Astrocyte (in vitro differentiated cells and primary cell): ENCODE results near the gene PLPPR1. TPM values are rescaled to one million over a fixed set of nuclear protein-coding genes. Genes with fewer than 3 reads are reported as not detected.

Experiments
- DNase-seq: peaks from one replicate; pipeline ENCODE4 v3.0.0-alpha.2; 2010; ENCODE audit warnings: low read depth
- FAIRE-seq: peaks from 2 replicates; lab custom pipeline; 2011; peaks lifted over from hg19 to GRCh38; lab: Jason Lieb, UNC
- H2AFZ ChIP-seq: 2 replicates; pipeline ENCODE4 v1.6.0; 2012; ENCODE audit warnings: low read depth, low read length, inconsistent platforms
- H3K27ac ChIP-seq: 2 replicates; pipeline ENCODE4 v1.5.1; 2011; ENCODE audit warnings: low read depth, low read length, inconsistent platforms
- H3K27me3 ChIP-seq: 2 replicates; pipeline ENCODE4 v1.6.0; 2011; ENCODE audit warnings: low read length, inconsistent platforms; ENCODE audit not compliant: insufficient read depth
- H3K36me3 ChIP-seq: 2 replicates; pipeline ENCODE4 v1.5.1; 2011; ENCODE audit warnings: low read length, inconsistent platforms; ENCODE audit not compliant: insufficient read depth
- H3K4me1 ChIP-seq: 2 replicates; pipeline ENCODE4 v1.5.1; 2011; ENCODE audit warnings: low read length, inconsistent platforms; ENCODE audit not compliant: insufficient read depth
- H3K4me2 ChIP-seq: 2 replicates; pipeline ENCODE4 v1.6.0; 2012; ENCODE audit warnings: low read length, inconsistent platforms
- H3K4me3 ChIP-seq: 2 replicates; pipeline ENCODE4 v1.5.1; 2011; ENCODE audit warnings: low read depth, mild to moderate bottlenecking, low read length, inconsistent platforms; ENCODE audit not compliant: insufficient read depth
- H3K79me2 ChIP-seq: 2 replicates; pipeline ENCODE4 v1.6.0; 2012; ENCODE audit warnings: mild to moderate bottlenecking, low read length, inconsistent platforms; ENCODE audit not compliant: insufficient read depth
- H3K9ac ChIP-seq: 2 replicates; pipeline ENCODE4 v1.6.0; 2012; ENCODE audit warnings: mild to moderate bottlenecking, low read length, inconsistent platforms
- H3K9me3 ChIP-seq: 2 replicates; pipeline ENCODE4 v1.5.1; 2012; ENCODE audit warnings: low read depth, mild to moderate bottlenecking, low read length, inconsistent platforms; ENCODE audit not compliant: insufficient read depth
- H4K20me1 ChIP-seq: 2 replicates; pipeline ENCODE4 v1.6.0; 2012; ENCODE audit warnings: low read length, inconsistent platforms; ENCODE audit not compliant: insufficient read depth
- H3K27ac Mint-ChIP-seq: one replicate; pipeline ENCODE4 v1.8.0; 2021; ENCODE audit warnings: mild to moderate bottlenecking, mixed read lengths; ENCODE audit not compliant: unreplicated experiment
- H3K27me3 Mint-ChIP-seq: one replicate; pipeline ENCODE4 v1.8.0; 2021; ENCODE audit warnings: low read depth, mixed read lengths; ENCODE audit not compliant: unreplicated experiment
- H3K36me3 Mint-ChIP-seq: one replicate; pipeline ENCODE4 v1.8.0; 2021; ENCODE audit warnings: low read depth, mixed read lengths; ENCODE audit not compliant: unreplicated experiment
- H3K4me1 Mint-ChIP-seq: one replicate; pipeline ENCODE4 v1.8.0; 2021; ENCODE audit warnings: low read depth, mixed read lengths; ENCODE audit not compliant: unreplicated experiment
- H3K4me3 Mint-ChIP-seq: one replicate; pipeline ENCODE4 v1.8.0; 2021; ENCODE audit warnings: mild to moderate bottlenecking, moderate library complexity, mixed read lengths; ENCODE audit not compliant: unreplicated experiment
- H3K9me3 Mint-ChIP-seq: one replicate; pipeline ENCODE4 v1.8.0; 2021; ENCODE audit warnings: mild to moderate bottlenecking, mixed read lengths; ENCODE audit not compliant: unreplicated experiment
- CTCF ChIP-seq: IDR thresholded peaks from 2 replicates; pipeline ENCODE4 v1.5.1; 2011; ENCODE audit warnings: low read depth, mild to moderate bottlenecking, inconsistent platforms, low read length, moderate library complexity; ENCODE audit not compliant: insufficient read depth
- EZH2 ChIP-seq: IDR thresholded peaks from 2 replicates; pipeline ENCODE4 v1.6.1; 2012; ENCODE audit warnings: mild to moderate bottlenecking, low read length, inconsistent platforms; ENCODE audit not compliant: insufficient read depth
- total RNA-seq: library from RNA; stranded (reverse); gene quantifications from 2 replicates; pipeline ENCODE4 v1.2.1, GENCODE V29; 2021

Gene PLPPR1
- total RNA-seq, 1 donor from 2014 or later: not detected

GRCh38 chr9:101269591-101270283, 241.2 kb downstream of the PLPPR1 start:
- Histone ChIP-seq H3K4me3 (no peak overlapping the region), H3K9ac (no peak overlapping the region), H3K27me3 (no peaks in the 10 kb centered on the region), H3K9me3 (no peaks in the 10 kb centered on the region), H4K20me1 (no peaks in the 10 kb centered on the region), H3K4me2 (no peak overlapping the region), H2AFZ (no peak overlapping the region), H3K79me2 (no peaks in the 10 kb centered on the region), H3K36me3 (no peaks in the 10 kb centered on the region), H3K27ac (no peak overlapping the region), H3K4me1 (no peaks in the 10 kb centered on the region)
- DNase-seq: no peak
- no peaks in the 10 kb centered on the region for H3K4me1 Mint-ChIP-seq
- H3K9me3 Mint-ChIP-seq: no peaks in the 10 kb centered on the region
- TF ChIP-seq EZH2 (no peak), CTCF (no peak)
- H3K27me3 Mint-ChIP-seq: no peaks in the 10 kb centered on the region
- no peak for FAIRE-seq
- H3K27ac Mint-ChIP-seq: no peak overlapping the region
- no peaks in the 10 kb centered on the region for H3K36me3 Mint-ChIP-seq
- H3K4me3 Mint-ChIP-seq: no peak overlapping the region

- no peaks in the 10 kb centered on the region for H3K36me3 ChIP-seq
- H3K27me3 ChIP-seq: no peaks in the 10 kb centered on the region
- no peaks in the 10 kb centered on the region for H3K4me1 ChIP-seq
- DNase-seq (no peak), FAIRE-seq (no peak)
- H3K9me3 ChIP-seq: no peaks in the 10 kb centered on the region
- H3K4me3 ChIP-seq: no peak overlapping the region
- H3K4me3 Mint-ChIP-seq: no peak overlapping the region
- H4K20me1 ChIP-seq: no peaks in the 10 kb centered on the region
- H3K9me3 Mint-ChIP-seq: no peaks in the 10 kb centered on the region
- no peaks in the 10 kb centered on the region for H3K36me3 Mint-ChIP-seq
- H3K27ac Mint-ChIP-seq: no peak overlapping the region
- H3K27ac ChIP-seq: no peak overlapping the region
- H3K27me3 Mint-ChIP-seq: no peaks in the 10 kb centered on the region
- H2AFZ ChIP-seq: no peak overlapping the region
- H3K79me2 ChIP-seq: no peaks in the 10 kb centered on the region
- H3K4me1 Mint-ChIP-seq: no peaks in the 10 kb centered on the region
- TF ChIP-seq EZH2 (no peak), CTCF (no peak)
- no peak overlapping the region for H3K9ac ChIP-seq
- H3K4me2 ChIP-seq: no peak overlapping the region
These were observed 241.8 kb downstream of the PLPPR1 start for GRCh38 chr9:101270302-101270701.

GRCh38 chr9:101271102-101271501, 242.6 kb downstream of the PLPPR1 start:
- Histone ChIP-seq H3K27ac (no peak overlapping the region), H3K4me2 (no peak overlapping the region), H3K4me1 (no peaks in the 10 kb centered on the region), H3K9ac (no peak overlapping the region), H3K36me3 (no peaks in the 10 kb centered on the region), H3K79me2 (no peaks in the 10 kb centered on the region), H4K20me1 (no peaks in the 10 kb centered on the region), H3K4me3 (no peak overlapping the region), H2AFZ (no peak overlapping the region), H3K27me3 (no peaks in the 10 kb centered on the region), H3K9me3 (no peaks in the 10 kb centered on the region)
- DNase-seq (no peak), FAIRE-seq (no peak)
- H3K9me3 Mint-ChIP-seq: no peaks in the 10 kb centered on the region
- no peaks in the 10 kb centered on the region for H3K36me3 Mint-ChIP-seq
- no peak overlapping the region for H3K4me3 Mint-ChIP-seq
- no peaks in the 10 kb centered on the region for H3K27me3 Mint-ChIP-seq
- no peaks in the 10 kb centered on the region for H3K4me1 Mint-ChIP-seq
- TF ChIP-seq CTCF (no peak), EZH2 (no peak)
- H3K27ac Mint-ChIP-seq: no peak overlapping the region
